Hematopoietic multipotent progenitor cell treated with erythropoietin and hydrocortisone succinate and interleukin-3 and kit ligand, for 6 days (in vitro differentiated cells): ENCODE measurements around the gene TMEM109.

ENCODE experiments used
- DNase-seq: peaks from one replicate; pipeline ENCODE4 v3.0.0-alpha.2; 2015

The TMEM109 gene

DNA sequence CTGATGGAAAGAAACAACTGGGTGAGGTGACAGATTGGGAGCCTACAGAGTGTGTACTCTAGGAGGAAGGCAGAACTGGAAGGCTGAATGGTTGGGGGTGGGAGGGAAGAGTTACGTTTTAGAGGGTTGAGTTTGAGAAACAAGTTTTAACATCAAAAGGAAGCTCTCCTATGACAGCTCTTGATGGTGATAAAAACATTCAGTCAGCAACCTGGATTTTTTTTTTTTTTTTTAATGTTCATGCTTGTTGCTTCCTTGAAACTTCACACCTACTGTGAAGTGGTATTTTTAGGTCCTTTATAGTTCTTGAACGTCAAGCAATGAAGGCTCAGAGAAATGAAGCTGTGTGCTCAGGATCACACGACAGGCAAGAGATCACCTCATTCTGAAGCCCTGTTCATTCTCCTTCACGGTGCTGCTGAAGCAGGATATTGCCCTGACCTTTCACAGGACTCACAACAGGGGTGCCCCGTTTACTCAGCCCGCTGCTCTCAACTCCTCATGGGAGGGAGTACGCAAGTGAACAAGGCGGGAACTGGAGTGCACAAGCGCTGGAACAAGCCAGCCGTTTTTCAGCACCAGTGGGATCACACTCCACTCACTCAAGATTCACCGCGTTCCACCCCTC is 1.6 kb upstream of the TMEM109 start:
- DNase-seq: no peak

DNA sequence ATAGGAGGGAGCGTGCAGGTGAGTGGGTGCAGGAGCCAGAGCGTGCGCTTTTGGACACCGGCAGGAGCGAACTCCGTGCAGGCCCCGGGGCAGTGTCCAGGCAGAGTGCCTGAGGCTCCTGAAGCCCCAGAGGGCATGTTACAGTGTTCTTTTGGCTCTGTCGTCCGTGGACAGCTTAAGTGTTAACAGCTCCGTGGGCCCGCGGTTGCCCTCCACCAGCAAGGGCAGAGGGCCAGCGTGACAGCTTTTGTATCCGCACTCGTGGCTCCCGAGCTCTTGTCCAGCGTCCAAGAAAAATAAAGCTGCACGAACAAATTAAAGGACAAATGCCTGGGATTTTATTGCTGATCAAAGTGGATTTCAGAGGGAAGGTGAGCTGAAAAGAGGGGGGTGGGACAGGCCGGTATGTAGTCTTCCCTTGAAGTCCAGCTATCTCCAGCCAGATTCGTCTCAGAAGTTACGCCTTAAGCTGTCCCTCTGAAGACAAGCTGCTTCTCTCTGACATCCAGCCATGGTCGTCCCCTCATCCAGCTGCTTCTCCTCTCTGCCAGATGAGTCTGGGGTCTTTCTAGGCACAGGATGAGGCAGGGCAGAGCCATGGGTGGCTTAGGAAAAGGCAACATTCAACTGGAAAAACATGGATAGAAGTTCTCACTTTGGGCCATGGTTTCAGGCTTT is 968 bp upstream of the TMEM109 start:
- DNase-seq: no peak

DNA sequence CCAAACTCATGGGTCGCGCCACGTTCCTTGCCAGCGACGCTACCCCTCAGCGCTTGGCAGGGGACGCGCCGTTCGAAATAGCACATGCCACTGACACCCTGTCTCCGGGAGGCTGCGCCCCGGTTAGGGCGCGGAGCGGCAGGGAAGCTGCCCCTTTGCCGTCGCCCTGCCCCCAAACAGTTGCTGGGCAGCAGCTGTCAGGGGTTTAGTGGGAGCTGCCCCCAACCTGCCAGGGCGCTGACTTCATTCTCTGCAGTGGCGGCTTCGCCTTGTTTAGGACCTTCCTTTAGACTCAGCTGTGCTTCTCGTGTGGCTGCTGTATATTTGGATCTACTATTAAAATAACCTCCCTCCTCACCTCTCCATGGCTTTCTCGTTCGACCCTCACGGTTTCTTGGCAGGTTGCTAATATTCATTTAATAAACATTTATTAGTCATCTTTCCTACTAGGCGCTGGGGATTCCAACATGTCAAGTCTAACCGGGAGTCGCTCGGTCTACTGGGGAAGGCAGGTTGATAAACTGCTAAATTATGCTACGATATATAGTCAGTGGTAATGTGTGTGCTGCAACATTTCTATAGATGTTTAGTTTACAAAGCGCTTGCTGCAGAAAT is 782 bp downstream of the TMEM109 start:
- peak; percentile 64 for DNase-seq

DNA sequence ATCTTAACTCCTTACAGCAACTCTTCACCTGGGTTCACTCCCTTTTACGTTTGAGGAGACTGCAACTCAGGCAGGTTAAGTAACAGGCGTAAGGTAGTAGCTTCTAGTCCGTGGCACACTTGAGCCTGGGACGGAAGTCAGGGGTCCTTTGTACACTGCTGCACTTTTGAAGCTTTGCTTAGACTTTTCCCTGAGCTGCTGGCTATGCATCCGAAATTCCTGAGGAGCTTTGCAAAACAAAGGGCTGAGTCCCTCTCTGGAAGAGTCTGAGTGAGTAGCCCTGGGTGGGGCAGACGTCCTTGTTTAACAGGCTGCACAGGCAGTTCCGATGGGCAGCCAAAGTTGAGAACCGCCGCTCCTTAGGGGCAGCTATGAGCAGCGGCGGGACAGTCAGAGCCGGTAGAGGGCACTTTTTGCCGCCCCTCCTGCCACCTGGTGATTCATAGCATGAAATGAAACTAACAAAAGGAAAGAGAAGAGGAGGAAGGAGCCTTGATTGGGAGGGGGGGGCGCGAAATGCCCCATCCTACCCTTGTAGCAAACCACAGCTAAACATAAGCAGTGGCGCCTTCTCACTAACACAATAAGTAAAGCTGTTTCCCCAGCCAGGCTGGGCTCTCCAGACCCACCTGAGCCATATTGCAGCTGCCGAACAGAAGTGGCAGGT is 1.4 kb downstream of the TMEM109 start:
- peak; percentile 82 for DNase-seq

DNA sequence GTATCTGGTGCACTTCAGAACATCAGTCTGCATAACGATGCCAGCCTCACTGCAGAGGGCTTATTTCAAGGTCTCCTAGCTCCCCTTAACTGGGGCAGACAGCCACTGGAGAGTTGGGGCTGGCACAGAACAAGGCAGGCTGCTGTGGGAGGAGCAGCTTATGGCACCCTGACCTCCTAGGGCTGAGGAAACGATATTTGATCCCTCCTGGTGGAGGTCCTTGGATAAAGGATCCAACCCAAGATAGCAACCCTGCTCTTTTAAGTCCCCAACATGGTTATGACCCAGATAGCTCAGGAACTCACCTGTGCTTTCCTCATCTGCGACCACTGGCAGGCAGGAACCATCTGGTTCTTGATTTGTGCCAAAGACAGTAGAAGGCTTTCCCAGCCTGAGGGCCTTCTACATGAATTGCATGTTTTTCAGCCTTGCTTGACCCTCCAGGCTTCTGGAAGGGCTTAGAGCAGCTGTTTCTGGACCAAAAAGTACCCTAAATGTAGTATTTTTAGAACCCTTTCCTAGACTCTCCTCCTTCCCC is 2.8 kb downstream of the TMEM109 start:
- DNase-seq: no peak

DNA sequence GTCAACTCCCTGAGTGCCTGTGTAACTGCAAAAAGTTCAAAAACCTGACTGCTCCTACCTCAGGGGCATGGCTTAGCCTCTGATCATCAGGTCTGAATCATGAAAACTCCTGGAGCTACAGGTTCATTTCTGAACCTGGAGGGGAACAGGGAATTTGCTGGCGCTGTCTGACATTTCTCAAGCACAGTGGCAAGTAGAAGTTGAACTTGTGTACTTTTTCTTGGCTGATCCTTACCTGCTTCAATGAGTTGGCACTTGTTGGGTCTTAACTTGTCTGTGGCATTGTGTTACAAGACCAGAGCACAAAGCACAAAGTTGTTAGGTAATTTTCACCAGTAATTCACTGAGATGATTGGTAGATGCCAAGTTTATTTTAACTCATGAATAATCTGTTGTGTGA is 3.3 kb downstream of the TMEM109 start:
- no peak for DNase-seq

DNA sequence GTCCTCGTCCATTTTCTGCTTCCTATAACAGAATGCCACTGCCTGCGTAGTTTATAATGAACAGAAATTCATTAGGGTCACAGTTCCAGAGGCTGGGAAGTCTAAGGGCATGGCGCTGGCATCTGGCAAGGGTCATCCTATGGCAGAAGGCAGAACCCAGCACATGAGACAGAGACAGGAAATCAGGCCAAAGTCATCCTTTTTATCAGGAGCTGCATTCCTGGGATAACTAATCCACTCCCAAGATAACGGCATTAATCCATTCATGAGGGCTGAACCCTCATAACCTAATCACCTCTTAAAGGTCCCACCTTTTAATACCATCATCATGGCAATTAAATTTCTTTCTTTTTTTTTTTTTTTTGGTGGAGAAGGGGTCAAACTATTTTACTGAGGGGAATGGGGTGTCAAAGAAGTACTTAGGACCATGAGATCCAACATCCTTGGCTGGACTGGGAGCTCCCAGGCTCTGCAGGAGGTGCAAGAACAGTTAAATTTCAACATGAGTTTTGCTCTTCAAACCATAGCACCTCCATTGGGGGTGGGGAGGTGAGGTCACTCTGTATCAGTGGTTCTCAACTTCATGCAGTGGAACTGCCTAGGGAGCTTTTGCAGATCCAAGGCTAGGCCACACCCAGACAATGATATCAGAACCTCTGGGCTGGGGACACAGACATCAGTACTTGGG is 4.4 kb downstream of the TMEM109 start:
- DNase-seq: peak; percentile 63

DNA sequence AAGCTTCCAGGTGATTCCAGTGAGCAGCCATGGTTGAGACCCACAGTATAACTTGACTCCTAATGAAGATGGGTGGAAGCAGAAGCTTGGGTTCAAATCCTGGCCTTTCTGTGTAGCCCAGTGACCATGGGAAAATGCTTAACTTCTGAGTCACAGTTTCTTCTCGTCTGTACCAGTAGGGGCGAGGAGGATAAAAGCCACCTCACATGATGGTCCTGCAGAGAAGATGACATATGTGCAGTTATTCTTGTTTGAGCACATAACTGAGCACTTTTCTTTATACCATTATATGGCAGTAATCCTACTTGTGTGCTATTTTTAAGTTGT is 4.9 kb downstream of the TMEM109 start:
- no peak for DNase-seq

DNA sequence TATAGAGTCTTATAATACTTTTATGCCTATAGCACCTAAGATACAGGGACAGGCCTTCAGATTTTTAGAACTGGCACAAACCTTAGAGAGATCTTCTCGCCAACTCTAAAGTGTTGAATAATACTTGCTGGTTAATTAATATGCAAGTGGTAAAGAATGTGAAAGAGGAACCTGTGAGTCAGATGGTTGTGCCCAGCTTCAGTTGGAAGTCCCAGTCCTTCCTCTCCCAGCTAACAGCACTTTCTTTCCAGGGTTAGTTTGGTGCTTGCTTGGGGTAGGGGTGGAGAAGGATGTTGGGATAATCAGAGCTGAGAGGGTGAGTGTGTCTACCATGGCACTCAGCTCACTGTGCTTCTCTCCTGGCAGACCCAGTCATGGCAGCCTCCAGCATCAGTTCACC is 5.4 kb downstream of the TMEM109 start:
- no peak for DNase-seq

DNA sequence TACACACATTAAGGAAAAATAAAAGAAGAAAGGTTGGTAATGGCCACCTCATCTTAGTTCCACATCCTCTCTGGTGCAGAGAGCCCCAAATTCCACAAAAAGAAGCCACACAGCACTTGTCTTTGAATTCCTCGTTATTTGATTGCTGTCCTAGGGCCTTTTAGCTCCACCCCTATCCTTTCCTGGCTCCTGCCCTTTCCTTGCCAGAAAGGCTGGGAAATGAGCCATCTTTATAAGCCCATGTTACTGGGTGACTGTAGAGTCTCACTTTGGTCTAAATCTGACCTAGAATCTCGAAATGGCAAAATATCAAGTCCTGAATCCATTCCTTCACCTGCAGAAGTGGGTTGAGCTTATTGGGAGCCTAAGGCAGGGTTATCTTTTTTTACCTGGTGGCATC is 6.0 kb downstream of the TMEM109 start:
- DNase-seq: no peak

DNA sequence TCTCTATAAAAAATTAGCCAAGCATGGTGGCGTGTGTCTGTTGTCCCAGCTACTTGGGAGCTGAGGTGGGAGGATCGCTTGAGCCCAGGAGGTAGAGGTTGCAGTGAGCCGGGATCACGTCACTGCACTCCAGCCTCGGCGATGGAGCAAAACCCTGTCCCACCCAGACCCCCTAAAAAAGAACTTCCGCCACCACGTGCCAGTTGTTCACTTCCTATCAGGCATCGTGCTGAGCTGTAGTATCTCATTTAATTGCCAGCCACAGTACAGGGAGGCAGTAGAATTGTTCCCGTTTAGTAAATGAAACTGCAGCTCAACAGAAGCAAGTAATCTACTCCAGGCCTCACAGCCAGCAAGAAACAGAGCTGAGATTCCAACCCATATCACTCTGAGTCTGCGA is 7.3 kb downstream of the TMEM109 start:
- DNase-seq: no peak

DNA sequence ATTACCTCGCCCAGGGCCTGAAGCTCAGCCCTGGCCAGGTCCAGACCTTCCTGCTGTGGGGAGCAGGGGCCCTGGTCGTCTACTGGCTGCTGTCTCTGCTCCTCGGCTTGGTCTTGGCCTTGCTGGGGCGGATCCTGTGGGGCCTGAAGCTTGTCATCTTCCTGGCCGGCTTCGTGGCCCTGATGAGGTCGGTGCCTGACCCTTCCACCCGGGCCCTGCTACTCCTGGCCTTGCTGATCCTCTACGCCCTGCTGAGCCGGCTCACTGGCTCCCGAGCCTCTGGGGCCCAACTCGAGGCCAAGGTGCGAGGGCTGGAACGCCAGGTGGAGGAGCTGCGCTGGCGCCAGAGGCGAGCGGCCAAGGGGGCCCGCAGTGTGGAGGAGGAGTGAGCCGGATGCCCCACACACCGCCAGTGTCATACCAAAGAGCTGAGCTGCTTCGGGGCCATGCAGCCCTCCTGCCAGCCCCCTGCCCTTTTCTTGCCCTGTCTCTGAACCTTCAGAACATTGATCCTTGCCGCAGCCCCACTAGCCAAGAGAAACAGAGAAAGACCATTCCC is 7.9 kb downstream of the TMEM109 start:
- no peak for DNase-seq

DNA sequence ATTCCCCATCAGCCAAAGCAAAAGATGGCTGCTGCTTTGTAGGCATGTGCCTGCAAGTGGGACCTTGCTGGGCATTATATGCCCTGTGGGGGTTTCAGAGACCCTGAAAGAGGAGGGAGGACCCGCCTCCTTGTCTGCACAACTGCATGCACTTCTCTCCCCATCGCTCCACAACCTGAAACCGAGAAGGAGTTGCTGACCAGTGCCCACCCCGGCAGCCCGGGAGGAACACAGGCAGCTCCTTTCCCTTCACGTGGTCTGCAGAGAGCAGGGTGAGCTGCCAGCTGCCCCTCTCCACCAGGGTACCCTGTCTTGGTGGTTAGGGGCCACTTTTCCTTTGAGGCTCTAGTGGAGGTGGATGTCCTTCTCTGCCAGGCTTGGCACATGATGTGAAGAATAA is 8.9 kb downstream of the TMEM109 start:
- no peak for DNase-seq

DNA sequence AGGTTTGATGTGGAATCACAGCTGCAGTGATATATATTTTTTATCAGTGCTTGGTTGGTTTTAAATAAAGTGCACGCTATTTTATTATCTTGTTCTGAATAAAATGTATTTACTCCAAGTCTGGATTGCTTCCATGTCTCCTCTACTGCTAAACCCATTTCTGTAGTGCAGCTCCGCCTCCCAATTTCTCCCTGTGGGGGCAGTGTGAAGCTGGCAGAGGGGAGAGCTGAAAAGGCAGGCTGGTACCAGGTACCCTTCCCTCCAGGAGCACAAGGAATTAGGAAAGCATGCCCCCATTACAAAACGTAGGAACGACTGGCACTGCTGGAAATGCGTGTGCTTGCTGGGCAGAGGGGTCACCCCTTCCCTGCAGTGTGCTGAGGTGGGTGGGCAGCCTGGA is 9.4 kb downstream of the TMEM109 start:
- DNase-seq: no peak

DNA sequence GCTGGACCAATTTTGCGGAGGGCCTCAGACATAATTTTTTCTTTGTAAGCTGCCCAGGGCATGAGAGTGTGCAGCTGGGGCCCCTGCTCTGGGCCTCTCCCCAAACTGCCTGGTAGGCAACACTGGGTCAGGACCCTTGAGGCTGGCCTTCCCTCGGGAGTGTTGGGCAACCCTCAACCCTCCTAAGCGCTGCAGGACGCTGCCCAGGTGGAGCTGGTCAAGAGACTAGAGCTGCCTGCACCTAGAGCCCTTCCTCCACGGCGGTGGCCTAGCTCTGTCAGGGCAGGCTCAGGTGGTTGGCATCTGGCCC is 9.8 kb downstream of the TMEM109 start:
- DNase-seq: no peak

DNA sequence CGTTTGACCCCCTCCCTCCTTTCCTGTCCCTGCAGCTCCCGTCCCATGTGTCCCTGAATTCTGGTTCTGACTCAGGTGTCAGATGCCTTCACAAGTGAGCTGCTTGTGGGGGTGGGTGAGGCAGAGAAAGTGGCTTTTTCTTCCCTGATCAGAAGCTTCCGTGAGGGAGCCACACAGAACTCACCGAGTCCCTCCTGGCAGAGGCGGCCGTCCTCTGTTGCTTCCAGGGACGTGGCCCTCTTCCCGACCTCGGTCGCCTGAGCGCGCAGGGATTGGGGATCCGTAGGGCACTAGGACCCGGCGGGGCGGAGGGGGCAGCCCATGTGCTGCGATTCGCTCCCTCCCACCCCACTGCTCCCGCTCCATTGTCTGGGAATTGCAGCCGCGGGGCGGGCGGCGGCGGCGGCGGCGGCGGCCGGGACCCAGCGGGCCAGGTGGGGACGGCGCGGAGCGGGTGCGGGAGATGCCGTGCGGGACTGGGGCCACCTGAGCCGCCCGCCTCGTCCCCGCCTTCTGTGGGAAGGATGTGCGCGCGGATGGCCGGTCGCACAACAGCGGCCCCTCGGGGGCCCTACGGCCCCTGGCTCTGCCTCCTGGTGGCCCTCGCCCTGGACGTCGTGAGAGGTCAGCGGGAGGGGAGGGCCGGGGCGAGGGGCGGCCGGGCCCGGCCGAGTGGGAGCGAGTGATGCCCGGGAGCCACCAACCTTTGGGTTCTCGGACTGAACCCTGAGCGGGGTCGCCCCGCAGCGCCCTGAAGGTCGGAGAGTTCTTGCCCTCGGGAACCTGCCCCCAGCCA is 10.3 kb downstream of the TMEM109 start, which contains the start of gene TMEM132A:
TSS of gene TMEM132A (plus strand) at position 351 of the 796 bp plus-strand sequence. CDS start at position 525, 174 bp downstream.
- peak; percentile 32 for DNase-seq

DNA sequence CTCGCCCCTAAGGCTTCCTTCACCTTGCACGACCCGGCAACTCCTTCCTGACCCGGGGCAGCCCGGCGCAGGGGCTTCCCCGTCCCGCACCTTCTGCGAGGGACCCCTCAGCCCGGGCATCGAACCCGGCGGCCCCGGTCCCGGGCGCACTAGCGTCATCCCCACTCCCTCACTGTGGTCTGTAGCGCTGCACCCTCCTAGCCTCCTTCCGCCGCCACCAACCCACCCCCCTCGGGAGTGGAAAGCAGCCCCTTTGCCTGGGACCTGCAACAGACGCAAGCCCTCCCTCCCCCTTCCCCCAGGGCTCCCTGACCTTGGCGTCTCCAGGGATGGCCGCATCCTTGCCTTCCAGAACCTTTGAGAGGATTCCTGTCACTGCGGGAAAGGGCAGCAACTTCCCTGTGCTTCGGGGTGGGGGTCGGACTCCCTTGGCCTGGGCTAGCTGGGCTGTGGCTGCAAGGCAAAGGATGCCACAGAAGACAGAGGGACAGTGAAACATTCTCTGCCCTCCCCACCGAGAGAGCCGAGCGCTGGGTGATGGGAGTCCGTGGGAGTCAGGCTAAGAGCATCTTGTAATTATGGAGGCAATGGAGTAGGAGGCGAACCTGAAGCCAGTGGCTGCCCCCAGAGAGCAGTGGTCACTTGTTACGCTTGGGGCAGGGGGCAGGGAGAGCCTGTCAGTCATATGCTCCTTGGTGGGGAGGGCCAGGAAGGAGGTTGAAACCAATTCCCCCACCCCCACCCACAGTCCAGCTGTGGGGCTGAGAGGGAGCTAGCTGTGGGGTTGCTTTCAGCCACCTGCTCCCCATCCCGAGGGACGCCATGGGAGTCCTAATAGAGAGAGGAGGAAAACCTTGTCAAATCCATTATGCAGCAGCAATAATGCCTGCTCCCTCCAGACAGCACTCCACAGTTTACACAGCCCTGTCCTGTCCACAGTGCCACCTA is 11.2 kb downstream of the TMEM109 start:
- no peak for DNase-seq

DNA sequence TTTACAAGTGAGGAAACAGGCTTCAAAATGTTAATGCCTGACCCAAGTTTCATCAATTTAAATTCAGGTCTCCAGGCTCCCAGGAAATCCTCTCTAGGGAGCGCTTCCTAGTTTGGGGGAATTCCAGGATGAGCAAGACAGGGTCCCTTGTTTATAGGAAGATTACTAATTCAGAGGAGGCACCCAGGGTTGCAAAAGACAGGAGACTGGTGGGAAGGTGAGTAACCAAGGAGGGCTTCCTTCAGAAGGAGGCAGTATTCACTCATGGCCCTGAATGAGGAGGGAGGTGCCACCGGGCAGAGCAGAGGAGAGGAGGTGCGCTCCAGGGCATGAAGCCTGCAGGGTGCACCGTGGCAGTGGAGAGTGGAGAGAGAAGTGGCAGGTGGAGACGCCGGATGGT is 11.9 kb downstream of the TMEM109 start:
- no peak for DNase-seq

DNA sequence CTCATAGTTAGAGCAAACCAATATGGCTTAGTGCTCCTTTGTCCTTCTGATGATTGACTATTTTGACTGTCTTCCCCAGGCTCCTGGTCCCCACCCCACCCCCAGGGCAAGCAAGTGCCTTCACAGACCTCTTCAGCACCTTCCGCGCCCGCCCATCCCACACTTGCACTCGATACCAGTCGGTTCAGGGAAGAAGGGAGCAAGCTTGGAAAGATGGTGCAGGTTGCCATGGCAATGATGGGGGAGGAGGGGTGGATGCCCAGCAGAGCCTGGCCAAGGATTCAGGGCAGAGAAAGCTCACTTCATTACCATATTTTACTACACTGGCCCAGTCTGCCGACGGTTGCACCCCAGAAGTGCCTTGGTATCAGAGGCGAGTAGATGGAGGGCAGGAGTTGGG is 12.5 kb downstream of the TMEM109 start:
- no peak for DNase-seq

DNA sequence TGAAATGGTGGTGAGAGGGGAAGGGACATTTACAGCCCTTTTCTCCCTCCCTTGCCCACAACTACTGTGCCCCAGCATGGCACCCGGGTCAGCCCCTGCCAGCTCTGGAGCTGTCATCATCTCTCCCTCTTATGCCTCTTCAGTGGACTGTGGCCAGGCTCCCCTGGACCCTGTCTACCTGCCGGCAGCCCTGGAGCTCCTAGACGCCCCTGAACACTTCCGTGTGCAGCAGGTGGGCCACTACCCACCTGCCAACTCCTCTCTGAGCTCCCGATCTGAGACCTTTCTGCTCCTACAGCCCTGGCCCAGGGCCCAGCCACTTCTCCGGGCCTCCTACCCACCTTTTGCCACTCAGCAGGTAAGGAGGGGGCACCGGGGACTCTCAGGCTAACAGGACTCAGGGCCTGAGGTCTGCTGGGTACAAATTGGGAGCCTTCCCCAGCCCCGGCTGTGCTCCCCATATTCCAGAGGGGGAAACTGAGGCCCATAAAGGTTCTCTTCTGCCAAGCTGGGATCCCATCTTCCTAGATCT is 13.2 kb downstream of the TMEM109 start:
- DNase-seq: no peak

DNA sequence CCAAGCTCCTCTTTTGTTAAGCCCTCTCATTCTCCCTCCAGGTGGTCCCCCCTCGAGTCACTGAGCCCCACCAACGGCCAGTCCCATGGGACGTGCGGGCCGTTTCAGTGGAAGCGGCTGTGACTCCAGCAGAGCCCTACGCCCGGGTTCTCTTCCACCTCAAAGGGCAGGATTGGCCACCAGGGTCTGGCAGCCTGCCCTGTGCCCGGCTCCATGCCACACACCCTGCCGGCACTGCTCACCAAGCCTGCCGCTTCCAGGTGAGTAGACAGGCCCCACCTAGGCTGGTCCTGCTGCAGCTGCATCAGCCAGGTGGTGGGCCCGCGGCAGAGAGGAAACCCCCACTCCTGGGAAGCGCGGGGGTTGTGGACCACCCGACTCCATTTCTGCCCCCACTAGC is 13.6 kb downstream of the TMEM109 start:
- no peak for DNase-seq
